Measurements from ENCODE around the gene TFDP1.

The TFDP1 gene

GRCh38 chr13:113551081-113552000 lies 33.2 kb upstream of the TFDP1 start:
- Histone ChIP-seq H4K8ac (ENCODE audit: low read depth, low read length) (no peak overlapping the region), H3K27me3 (ENCODE audit: control insufficient read depth in 3 of 3, insufficient read depth in 3 of 3, low read depth in 1 of 3, low read length in 3 of 3) (peaks cover 0 to 2% (median 0%) of the 10 kb centered on the region in 3 experiments), H3K18ac (ENCODE audit: low read length) (peak overlapping the region; percentile 67), H3K9me3 (replicated peaks in 1 of 2; ENCODE audit: control insufficient read depth in 2 of 2, insufficient read depth in 1 of 2, low read depth in 1 of 2, low read length in 2 of 2) (peaks cover 0 to 2% of the 10 kb centered on the region in 2 donors), H2BK5ac (ENCODE audit: low read length) (peak overlapping the region; percentile 91), H3K27ac (replicated peaks; ENCODE audit: low read length) (no peak overlapping the region), H3K4me3 (ENCODE audit: low read length in 2 of 2) (no peak overlapping the region), H3K9ac (ENCODE audit: low read depth, low read length, poor library complexity) (no peak overlapping the region), H2BK120ac (ENCODE audit: low read depth, low read length) (no peak overlapping the region), H3K23ac (ENCODE audit: low read depth, low read length, poor library complexity) (peak overlapping the region; percentile 70), H2AK5ac (ENCODE audit: low read depth, low read length) (no peak overlapping the region), H2BK12ac (ENCODE audit: low read length) (no peak overlapping the region), H3K4me1 (ENCODE audit: control insufficient read depth in 2 of 2, insufficient read depth in 1 of 2, low read depth in 1 of 2, low read length in 2 of 2) (peaks cover 4 to 17% of the 10 kb centered on the region in 2 donors), H2BK15ac (ENCODE audit: low read length) (no peak overlapping the region), H3K4me2 (ENCODE audit: insufficient read depth, low read length, poor library complexity, severe bottlenecking) (no peak overlapping the region), H3K79me1 (ENCODE audit: low read depth, low read length) (peaks cover 7% of the 10 kb centered on the region), H3K36me3 (replicated peaks in 1 of 2; ENCODE audit: control insufficient read depth in 2 of 2, insufficient read depth in 2 of 2, low read length in 2 of 2) (peaks cover 18 to 43% of the 10 kb centered on the region in 2 donors), H2AFZ (ENCODE audit: low read length) (no peak overlapping the region), H3K14ac (ENCODE audit: low read length) (no peak overlapping the region), H4K91ac (ENCODE audit: low read depth, low read length, poor library complexity) (no peak overlapping the region), H3K4ac (ENCODE audit: low read length) (no peak overlapping the region)
- DNase-seq (ENCODE audit: low spot score): no peak
- no CpG with 5 or more reads among the region's 16 CpGs for WGBS, 2 donors (ENCODE audit: extremely low coverage in 2 of 2, insufficient read length in 2 of 2, insufficient replicate concordance in 1 of 2)

DNA sequence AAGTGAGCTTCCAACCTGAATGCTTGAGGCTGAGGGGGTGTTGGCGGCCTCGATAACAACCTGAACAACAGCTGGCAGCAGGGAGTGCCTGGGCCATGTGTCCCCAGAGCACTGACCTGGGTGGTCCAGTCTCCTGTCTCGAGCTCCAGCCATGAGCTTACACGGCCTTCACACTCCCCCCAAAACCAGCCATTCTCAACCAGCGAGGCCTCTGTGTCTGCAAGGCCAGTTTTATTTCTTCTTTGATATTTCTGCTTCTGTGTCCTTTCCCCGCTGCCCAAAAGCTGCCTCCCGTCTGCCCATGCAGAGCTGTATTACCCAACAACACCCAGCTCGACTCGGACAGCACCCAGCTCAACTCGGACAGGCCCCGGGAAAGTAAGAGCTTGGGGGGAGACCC lies 32.5 kb upstream of the TFDP1 start:
- no peak overlapping the region for H3K4me2 ChIP-seq (ENCODE audit: insufficient read depth, low read length, poor library complexity, severe bottlenecking)
- no peak overlapping the region for H4K91ac ChIP-seq (ENCODE audit: low read depth, low read length, poor library complexity)
- peaks cover 0 to 2% (median 0%) of the 10 kb centered on the region in 3 experiments for H3K27me3 ChIP-seq (ENCODE audit: control insufficient read depth in 3 of 3, insufficient read depth in 3 of 3, low read depth in 1 of 3, low read length in 3 of 3)
- H4K8ac ChIP-seq (ENCODE audit: low read depth, low read length): no peak overlapping the region
- no peak overlapping the region for H3K18ac ChIP-seq (ENCODE audit: low read length)
- peak overlapping the region; percentile 17 for H2BK5ac ChIP-seq (ENCODE audit: low read length)
- H3K4me1 ChIP-seq (ENCODE audit: control insufficient read depth in 2 of 2, insufficient read depth in 1 of 2, low read depth in 1 of 2, low read length in 2 of 2): peaks cover 0 to 14% of the 10 kb centered on the region in 2 donors
- peaks cover 16 to 43% of the 10 kb centered on the region in 2 donors for H3K36me3 ChIP-seq (replicated peaks in 1 of 2; ENCODE audit: control insufficient read depth in 2 of 2, insufficient read depth in 2 of 2, low read length in 2 of 2)
- no peak overlapping the region for H2AK5ac ChIP-seq (ENCODE audit: low read depth, low read length)
- no peak overlapping the region for H3K4ac ChIP-seq (ENCODE audit: low read length)
- H2BK15ac ChIP-seq (ENCODE audit: low read length): no peak overlapping the region
- H3K9me3 ChIP-seq (replicated peaks in 1 of 2; ENCODE audit: control insufficient read depth in 2 of 2, insufficient read depth in 1 of 2, low read depth in 1 of 2, low read length in 2 of 2): peaks cover 0 to 4% of the 10 kb centered on the region in 2 donors
- no peak overlapping the region for H3K27ac ChIP-seq (replicated peaks; ENCODE audit: low read length)
- H2AFZ ChIP-seq (ENCODE audit: low read length): no peak overlapping the region
- no peak overlapping the region for H3K14ac ChIP-seq (ENCODE audit: low read length)
- no peak for DNase-seq (ENCODE audit: low spot score)
- no CpG with 5 or more reads among the region's 11 CpGs for WGBS, 2 donors (ENCODE audit: extremely low coverage in 2 of 2, insufficient read length in 2 of 2, insufficient replicate concordance in 1 of 2)
- no peak overlapping the region for H3K4me3 ChIP-seq (ENCODE audit: low read length in 2 of 2)
- peaks cover 5% of the 10 kb centered on the region for H3K79me1 ChIP-seq (ENCODE audit: low read depth, low read length)
- no peak overlapping the region for H3K9ac ChIP-seq (ENCODE audit: low read depth, low read length, poor library complexity)
- no peak overlapping the region for H3K23ac ChIP-seq (ENCODE audit: low read depth, low read length, poor library complexity)
- no peak overlapping the region for H2BK12ac ChIP-seq (ENCODE audit: low read length)
- H2BK120ac ChIP-seq (ENCODE audit: low read depth, low read length): no peak overlapping the region

DNA sequence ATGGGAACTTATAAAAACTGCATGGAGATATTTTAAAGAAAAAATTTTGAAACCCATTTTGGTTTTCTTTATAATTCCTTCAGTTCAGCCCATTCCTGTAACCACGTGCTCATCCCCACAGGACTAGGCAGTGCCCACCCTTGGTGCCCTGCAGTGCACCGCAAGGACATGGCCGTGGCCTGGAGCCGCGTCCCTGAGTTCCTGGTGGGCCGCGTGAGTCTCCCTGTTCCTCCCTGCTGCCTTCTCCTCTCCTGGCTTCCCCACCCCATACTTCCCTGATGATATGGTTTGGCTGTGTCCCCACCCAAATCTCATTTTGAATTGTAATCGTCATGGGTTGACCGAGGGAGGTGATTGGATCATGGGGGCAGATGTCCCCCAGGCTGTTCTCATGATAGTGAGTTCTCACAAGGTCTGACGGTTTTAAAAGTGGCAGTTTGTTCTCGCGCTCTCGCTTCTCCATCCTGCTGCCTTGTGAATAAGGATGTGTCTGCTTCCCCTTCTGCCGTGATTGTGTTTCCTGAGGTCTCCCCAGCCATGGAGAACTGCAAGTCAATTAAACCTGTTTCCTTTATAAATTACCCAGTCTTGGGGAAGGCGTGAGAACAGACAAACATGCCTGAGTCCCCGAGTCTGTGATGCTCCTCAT lies 31.6 kb upstream of the TFDP1 start:
- Histone ChIP-seq H2AK5ac (ENCODE audit: low read depth, low read length) (no peak overlapping the region), H2BK15ac (ENCODE audit: low read length) (no peak overlapping the region), H3K18ac (ENCODE audit: low read length) (no peak overlapping the region), H3K4me3 (ENCODE audit: low read length in 2 of 2) (no peak overlapping the region), H2BK12ac (ENCODE audit: low read length) (no peak overlapping the region), H3K9ac (ENCODE audit: low read depth, low read length, poor library complexity) (no peak overlapping the region), H3K27me3 (ENCODE audit: control insufficient read depth in 3 of 3, insufficient read depth in 3 of 3, low read depth in 1 of 3, low read length in 3 of 3) (peaks cover 0 to 2% (median 0%) of the 10 kb centered on the region in 3 experiments), H3K23ac (ENCODE audit: low read depth, low read length, poor library complexity) (no peak overlapping the region), H3K4me1 (ENCODE audit: control insufficient read depth in 2 of 2, insufficient read depth in 1 of 2, low read depth in 1 of 2, low read length in 2 of 2) (peaks cover 0 to 11% of the 10 kb centered on the region in 2 donors), H3K14ac (ENCODE audit: low read length) (no peak overlapping the region), H3K9me3 (replicated peaks in 1 of 2; ENCODE audit: control insufficient read depth in 2 of 2, insufficient read depth in 1 of 2, low read depth in 1 of 2, low read length in 2 of 2) (peaks cover 0 to 5% of the 10 kb centered on the region in 2 donors), H3K27ac (replicated peaks; ENCODE audit: low read length) (no peak overlapping the region), H3K79me1 (ENCODE audit: low read depth, low read length) (peaks cover 4% of the 10 kb centered on the region), H3K4ac (ENCODE audit: low read length) (no peak overlapping the region), H4K8ac (ENCODE audit: low read depth, low read length) (no peak overlapping the region), H2BK120ac (ENCODE audit: low read depth, low read length) (no peak overlapping the region), H3K36me3 (replicated peaks in 1 of 2; ENCODE audit: control insufficient read depth in 2 of 2, insufficient read depth in 2 of 2, low read length in 2 of 2) (peaks cover 16 to 40% of the 10 kb centered on the region in 2 donors), H2BK5ac (ENCODE audit: low read length) (no peak overlapping the region), H2AFZ (ENCODE audit: low read length) (no peak overlapping the region), H4K91ac (ENCODE audit: low read depth, low read length, poor library complexity) (no peak overlapping the region), H3K4me2 (ENCODE audit: insufficient read depth, low read length, poor library complexity, severe bottlenecking) (no peak overlapping the region)
- no peak for DNase-seq (ENCODE audit: low spot score)
- WGBS, 2 donors (ENCODE audit: extremely low coverage in 2 of 2, insufficient read length in 2 of 2, insufficient replicate concordance in 1 of 2): no CpG with 5 or more reads among the region's 16 CpGs

Data from neuronal stem cell (in vitro differentiated cells).